Gastroesophageal sphincter (tissue), 4 donors: ENCODE data around the gene ZDHHC21. TPM values are rescaled to one million over a fixed set of nuclear protein-coding genes. Genes with fewer than 3 reads are reported as not detected.

Source experiments
- ATAC-seq: fragments of 150-250 bp; one replicate; pipeline ENCODE4 v1.9.1; 2016; ENCODE audit warnings: mild to moderate bottlenecking, moderate library complexity
- H3K27ac ChIP-seq, 4 donors: fragments of 200-600 bp; sonication (generic) in 3 of 4; 1 replicate in 3 of 4; 2 replicates in 1 of 4; pipeline ENCODE4 v1.5.1; 2016 to 2019
- H3K27me3 ChIP-seq: fragments of 200-600 bp; sonication (generic); one replicate; pipeline ENCODE4 v1.5.1; 2019
- H3K36me3 ChIP-seq, 2 donors: fragments of 200-600 bp; sonication (generic); one replicate each; pipeline ENCODE4 v1.5.1; 2019; ENCODE audit warnings: control low read depth in 1 of 2
- H3K4me1 ChIP-seq, 3 donors: fragments of 200-600 bp; sonication (generic); 1 replicate in 2 of 3; 2 replicates in 1 of 3; pipeline ENCODE4 v1.5.1; 2016 to 2019; ENCODE audit warnings: control low read depth in 2 of 3
- H3K4me3 ChIP-seq, 2 donors: fragments of 200-600 bp; sonication (generic); one replicate each; pipeline ENCODE4 v1.5.1; 2019; ENCODE audit warnings: mild to moderate bottlenecking in 1 of 2, moderate library complexity in 1 of 2
- H3K9me3 ChIP-seq, 3 donors: fragments of 200-600 bp; sonication (generic); one replicate each; pipeline ENCODE4 v1.5.1; 2017 to 2019; ENCODE audit warnings: control low read depth in 2 of 3
- EP300 ChIP-seq: sonication (generic); formaldehyde crosslinking; IDR thresholded peaks from one replicate; pipeline ENCODE4 v1.6.1; 2017; ENCODE audit warnings: antibody characterized with exemption, mild to moderate bottlenecking
- POLR2A ChIP-seq, 2 donors: fragments of 450-650 bp; IDR thresholded peaks; one replicate each; pipeline ENCODE4 v1.6.1; 2017; ENCODE audit warnings: antibody characterized with exemption in 2 of 2, mild to moderate bottlenecking in 2 of 2, moderate library complexity in 1 of 2
- POLR2AphosphoS5 ChIP-seq: sonication (generic); formaldehyde crosslinking; IDR thresholded peaks from one replicate; pipeline ENCODE4 v1.6.1; 2017; ENCODE audit warnings: antibody characterized with exemption
- WGBS, 2 donors: methylation state at CpG; one replicate each; pipeline ENCODE4 v1.1.5; 2018; ENCODE audit warnings: low coverage in 1 of 2; 5-methylcytosine and 5-hydroxymethylcytosine counted together
- total RNA-seq, 4 donors: library from RNA; depleted of rRNA; stranded (reverse); fragments of >200 nt; gene quantifications; one replicate each; pipeline ENCODE4 v1.1.0, GENCODE V29; 2016
- TF ChIP-seq, protein P1 (sequence below), 4 experiments: fragments of 200-600 bp in 2 of 4; fragments of 450-650 bp in 2 of 4; sonication (generic) in 1 of 4; IDR thresholded peaks; one replicate each; pipeline ENCODE4 v1.5.1; 2017 to 2019; ENCODE audit warnings: antibody characterized with exemption in 4 of 4, mild to moderate bottlenecking in 2 of 4, moderate library complexity in 2 of 4

Gene ZDHHC21
- total RNA-seq, 4 donors from 2014 or later: 7.8 to 15.1 (median 10.8) TPM

DNA sequence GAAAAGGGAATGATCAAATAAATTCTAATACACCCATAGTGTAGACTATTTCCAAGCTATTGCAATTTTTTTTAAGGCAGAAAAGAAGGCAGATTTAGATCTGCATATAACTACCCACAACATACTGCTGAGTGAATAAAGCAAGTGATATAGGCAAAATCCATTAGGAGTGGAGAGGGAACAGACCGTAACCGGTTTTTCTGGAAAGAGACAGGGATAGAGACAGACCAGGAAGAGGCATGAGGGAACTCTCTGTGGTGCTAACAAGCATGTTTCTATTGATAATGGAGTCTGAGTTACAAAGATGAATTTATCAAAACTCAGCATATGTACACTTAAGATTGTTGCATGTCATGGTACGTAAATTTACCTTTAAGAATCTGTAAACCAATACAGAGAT is 14.5 kb downstream of the ZDHHC21 start:
- no peak overlapping the region for H3K27ac ChIP-seq
- TF ChIP-seq POLR2A (IDR thresholded peaks at IDR 0.05): no peak
- no peak for TF ChIP-seq EP300
- TF ChIP-seq POLR2AphosphoS5: no peak
- TF ChIP-seq, protein P1, sequence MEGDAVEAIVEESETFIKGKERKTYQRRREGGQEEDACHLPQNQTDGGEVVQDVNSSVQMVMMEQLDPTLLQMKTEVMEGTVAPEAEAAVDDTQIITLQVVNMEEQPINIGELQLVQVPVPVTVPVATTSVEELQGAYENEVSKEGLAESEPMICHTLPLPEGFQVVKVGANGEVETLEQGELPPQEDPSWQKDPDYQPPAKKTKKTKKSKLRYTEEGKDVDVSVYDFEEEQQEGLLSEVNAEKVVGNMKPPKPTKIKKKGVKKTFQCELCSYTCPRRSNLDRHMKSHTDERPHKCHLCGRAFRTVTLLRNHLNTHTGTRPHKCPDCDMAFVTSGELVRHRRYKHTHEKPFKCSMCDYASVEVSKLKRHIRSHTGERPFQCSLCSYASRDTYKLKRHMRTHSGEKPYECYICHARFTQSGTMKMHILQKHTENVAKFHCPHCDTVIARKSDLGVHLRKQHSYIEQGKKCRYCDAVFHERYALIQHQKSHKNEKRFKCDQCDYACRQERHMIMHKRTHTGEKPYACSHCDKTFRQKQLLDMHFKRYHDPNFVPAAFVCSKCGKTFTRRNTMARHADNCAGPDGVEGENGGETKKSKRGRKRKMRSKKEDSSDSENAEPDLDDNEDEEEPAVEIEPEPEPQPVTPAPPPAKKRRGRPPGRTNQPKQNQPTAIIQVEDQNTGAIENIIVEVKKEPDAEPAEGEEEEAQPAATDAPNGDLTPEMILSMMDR (IDR thresholded peaks at IDR 0.05): no peak
- H3K9me3 ChIP-seq: no peaks in the 10 kb centered on the region
- H3K36me3 ChIP-seq: peaks cover 0 to 7% of the 10 kb centered on the region in 2 donors
- no peaks in the 10 kb centered on the region for H3K27me3 ChIP-seq
- no peak overlapping the region for H3K4me3 ChIP-seq
- WGBS, 2 donors: 94 to 100% methylated on average over 3 of the region's 3 CpGs
- no peaks in the 10 kb centered on the region for H3K4me1 ChIP-seq
- no peak for ATAC-seq

DNA sequence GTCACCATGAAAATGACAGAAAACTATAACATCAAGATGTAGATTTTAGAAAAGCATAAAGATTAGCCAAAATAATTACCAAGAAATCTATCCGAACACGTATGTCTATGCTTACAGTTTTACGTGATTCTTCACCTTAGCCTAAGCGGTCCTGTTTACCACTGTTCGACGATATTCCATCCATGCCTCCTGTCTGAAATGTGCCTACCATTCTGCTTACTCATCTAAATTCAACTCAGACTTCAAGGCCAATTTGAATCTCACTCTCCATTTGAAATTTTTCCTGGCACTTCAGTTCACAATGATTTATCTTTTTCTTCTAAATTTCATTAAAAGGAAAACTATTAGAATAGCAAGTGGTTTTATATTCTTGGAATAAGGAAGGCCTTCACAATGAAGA is 15.4 kb downstream of the ZDHHC21 start:
- H3K9me3 ChIP-seq: no peaks in the 10 kb centered on the region
- H3K4me1 ChIP-seq: no peaks in the 10 kb centered on the region
- TF ChIP-seq, protein P1 (IDR thresholded peaks at IDR 0.05): no peak
- TF ChIP-seq POLR2AphosphoS5 (no peak), EP300 (no peak), POLR2A (IDR thresholded peaks at IDR 0.05) (no peak)
- ATAC-seq: no peak
- H3K36me3 ChIP-seq: peaks cover 0 to 11% of the 10 kb centered on the region in 2 donors
- H3K27me3 ChIP-seq: no peaks in the 10 kb centered on the region
- no peak overlapping the region for H3K4me3 ChIP-seq
- WGBS, 2 donors: 89 to 95% methylated on average over 6 of the region's 6 CpGs
- no peak overlapping the region for H3K27ac ChIP-seq

GRCh38 chr9:14677396-14677795 is 15.8 kb downstream of the ZDHHC21 start:
- Histone ChIP-seq H3K9me3 (no peaks in the 10 kb centered on the region), H3K27ac (no peak overlapping the region), H3K27me3 (no peaks in the 10 kb centered on the region), H3K4me1 (no peaks in the 10 kb centered on the region), H3K36me3 (peaks cover 0 to 15% of the 10 kb centered on the region in 2 donors), H3K4me3 (no peak overlapping the region)
- ATAC-seq: no peak
- TF ChIP-seq, protein P1 (IDR thresholded peaks at IDR 0.05): no peak
- TF ChIP-seq POLR2AphosphoS5 (no peak), POLR2A (IDR thresholded peaks at IDR 0.05) (no peak), EP300 (no peak)
- whole genome bisulfite sequencing, 2 donors: 64 to 80% methylated on average over 1 to 2 of the region's 2 CpGs

- no peak overlapping the region for H3K4me3 ChIP-seq
Observed at GRCh38 chr9:14674630-14675029, 18.6 kb downstream of the ZDHHC21 start.

GRCh38 chr9:14671377-14671776 is 21.9 kb downstream of the ZDHHC21 start:
- no peak for TF ChIP-seq POLR2A (IDR thresholded peaks at IDR 0.05)
- TF ChIP-seq, protein P1 (IDR thresholded peaks at IDR 0.05): no peak
- no peak for TF ChIP-seq POLR2AphosphoS5
- no peak for TF ChIP-seq EP300
- ATAC-seq: no peak
- no peaks in the 10 kb centered on the region for H3K9me3 ChIP-seq
- no peaks in the 10 kb centered on the region for H3K27me3 ChIP-seq
- WGBS, 2 donors: 66 to 86% methylated on average over 3 of the region's 3 CpGs
- no peaks in the 10 kb centered on the region for H3K4me1 ChIP-seq
- H3K36me3 ChIP-seq: peaks cover 0 to 10% of the 10 kb centered on the region in 2 donors
- H3K27ac ChIP-seq: no peak overlapping the region
- H3K4me3 ChIP-seq: no peak overlapping the region

More at GRCh38 chr9:14674630-14675029, 18.6 kb downstream of the ZDHHC21 start:
- Histone ChIP-seq H3K27me3 (no peaks in the 10 kb centered on the region), H3K36me3 (peaks cover 0 to 17% of the 10 kb centered on the region in 2 donors), H3K27ac (no peak overlapping the region), H3K4me1 (no peaks in the 10 kb centered on the region), H3K9me3 (no peaks in the 10 kb centered on the region)
- 65 to 70% methylated on average over 3 of the region's 3 CpGs for WGBS, 2 donors
- ATAC-seq: no peak
- TF ChIP-seq EP300 (no peak), POLR2AphosphoS5 (no peak), POLR2A (IDR thresholded peaks at IDR 0.05) (no peak)
- TF ChIP-seq, protein P1 (IDR thresholded peaks at IDR 0.05): no peak
